ENCODE measurements around the gene SRXN1. TPM values are rescaled to one million over a fixed set of nuclear protein-coding genes. Genes with fewer than 3 reads are reported as not detected.

SRXN1 gene
- total RNA-seq, 4 donors from 2014 or later = 12.2 to 27.8 (median 15.3) TPM

DNA sequence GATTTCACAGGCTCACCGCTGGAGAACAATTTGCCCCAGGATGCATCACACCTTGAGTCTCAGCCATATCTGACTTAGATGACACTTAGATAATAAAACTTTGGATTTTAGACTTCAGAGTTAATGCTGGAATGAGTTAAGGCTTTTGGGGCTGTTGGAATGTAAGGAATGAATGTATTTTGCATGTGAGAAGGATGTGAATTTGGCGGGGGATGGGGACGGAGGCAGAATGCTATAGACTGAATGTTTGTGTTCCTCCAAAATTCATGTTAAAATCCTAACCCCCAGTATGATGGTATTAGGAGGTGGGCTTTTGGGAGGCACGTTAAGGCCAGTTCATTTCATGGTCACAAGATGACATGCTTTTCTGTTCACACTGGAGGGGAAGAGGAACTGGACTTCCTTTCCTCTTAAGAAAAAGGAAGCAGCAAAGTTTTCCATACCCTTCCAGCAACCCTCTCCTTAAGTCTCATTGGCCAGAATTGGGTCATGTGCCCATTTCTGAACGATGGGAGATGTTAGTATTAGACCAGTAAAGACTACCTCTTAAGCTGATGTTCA is 5.8 kb upstream of the SRXN1 start:
- no peak overlapping the region for H3K4me3 ChIP-seq (ENCODE audit: low read depth, poor library complexity, severe bottlenecking)
- intact Hi-C loops (cut with DNase I; ENCODE audit: low total_unique reads) = no loop called here
- TF ChIP-seq, protein P1, sequence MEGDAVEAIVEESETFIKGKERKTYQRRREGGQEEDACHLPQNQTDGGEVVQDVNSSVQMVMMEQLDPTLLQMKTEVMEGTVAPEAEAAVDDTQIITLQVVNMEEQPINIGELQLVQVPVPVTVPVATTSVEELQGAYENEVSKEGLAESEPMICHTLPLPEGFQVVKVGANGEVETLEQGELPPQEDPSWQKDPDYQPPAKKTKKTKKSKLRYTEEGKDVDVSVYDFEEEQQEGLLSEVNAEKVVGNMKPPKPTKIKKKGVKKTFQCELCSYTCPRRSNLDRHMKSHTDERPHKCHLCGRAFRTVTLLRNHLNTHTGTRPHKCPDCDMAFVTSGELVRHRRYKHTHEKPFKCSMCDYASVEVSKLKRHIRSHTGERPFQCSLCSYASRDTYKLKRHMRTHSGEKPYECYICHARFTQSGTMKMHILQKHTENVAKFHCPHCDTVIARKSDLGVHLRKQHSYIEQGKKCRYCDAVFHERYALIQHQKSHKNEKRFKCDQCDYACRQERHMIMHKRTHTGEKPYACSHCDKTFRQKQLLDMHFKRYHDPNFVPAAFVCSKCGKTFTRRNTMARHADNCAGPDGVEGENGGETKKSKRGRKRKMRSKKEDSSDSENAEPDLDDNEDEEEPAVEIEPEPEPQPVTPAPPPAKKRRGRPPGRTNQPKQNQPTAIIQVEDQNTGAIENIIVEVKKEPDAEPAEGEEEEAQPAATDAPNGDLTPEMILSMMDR (IDR thresholded peaks at IDR 0.05) = no peak
- WGBS, 2 donors = 22 to 28% methylated on average over 5 of the region's 5 CpGs
- DNase-seq (ENCODE audit: low spot score in 2 of 2) = no peak

DNA sequence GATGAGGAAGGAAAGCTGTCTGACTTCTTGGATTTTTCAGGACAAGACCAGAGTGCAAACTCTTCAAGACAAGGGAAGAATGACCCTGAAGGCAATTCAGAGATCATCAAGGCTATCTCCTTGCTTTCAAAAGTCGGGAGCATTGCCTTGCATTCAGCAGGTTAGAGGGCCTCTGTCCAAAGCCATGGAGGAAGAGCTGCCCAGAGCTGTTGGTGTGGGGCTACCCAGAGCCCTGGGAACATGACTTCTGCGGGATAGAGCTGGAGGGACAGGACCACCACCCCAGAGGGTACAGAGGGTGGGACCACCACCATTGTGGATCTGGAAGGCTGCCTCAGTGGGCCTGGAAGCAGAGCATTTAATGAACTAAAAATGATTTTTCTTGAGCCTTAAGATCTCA is 5.2 kb upstream of the SRXN1 start:
- intact Hi-C loops (cut with DNase I; ENCODE audit: low total_unique reads) = no loop called here
- TF ChIP-seq POLR2A (IDR thresholded peaks at IDR 0.05) = no peak
- TF ChIP-seq, protein P1 (IDR thresholded peaks at IDR 0.05) = no peak
- no peak for DNase-seq (ENCODE audit: low spot score in 2 of 2)
- no peak overlapping the region for H3K4me3 ChIP-seq (ENCODE audit: low read depth, poor library complexity, severe bottlenecking)
- 24 to 30% methylated on average over 2 of the region's 2 CpGs for WGBS, 2 donors

DNA sequence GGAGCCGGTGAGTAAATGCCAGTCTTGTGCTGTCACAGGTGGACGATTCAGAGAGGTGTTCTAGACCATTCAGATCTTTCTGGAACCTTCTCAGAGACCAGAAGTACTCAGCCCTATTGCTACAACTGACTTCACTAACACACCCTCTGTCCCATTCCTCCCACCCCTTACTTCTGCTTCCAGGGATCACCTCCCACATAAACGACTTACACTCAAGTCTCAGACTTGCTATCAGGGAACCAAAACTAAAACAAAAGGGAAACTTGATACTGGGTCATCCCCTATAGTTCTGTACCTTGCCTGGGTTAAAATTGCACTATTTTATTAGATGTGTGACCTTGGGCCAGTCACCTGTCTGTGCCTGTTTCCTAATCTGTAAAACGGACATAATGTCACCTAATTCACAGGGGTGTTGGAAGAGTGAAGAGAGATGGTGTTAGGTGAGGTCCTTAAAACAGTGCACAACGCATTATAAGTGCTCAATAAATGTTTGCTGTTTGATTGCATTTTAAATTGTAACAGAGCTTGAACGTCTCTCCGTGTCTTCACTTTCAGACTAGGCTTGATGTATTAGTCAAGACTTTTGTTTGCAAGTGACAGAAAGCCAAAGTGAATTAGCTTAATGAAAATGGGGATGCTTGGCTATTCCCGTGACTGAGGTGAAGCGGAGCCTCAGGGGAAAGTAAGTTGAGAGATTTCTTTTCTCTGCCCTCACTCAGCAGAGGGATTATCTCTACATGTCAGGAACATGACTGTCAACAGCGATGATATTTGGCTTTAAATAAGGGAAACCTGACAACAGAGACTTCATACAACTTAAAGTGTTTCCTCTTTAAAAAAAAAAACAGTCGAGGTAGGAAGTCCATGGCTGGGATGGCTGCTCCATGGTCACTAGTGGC is 3.0 kb upstream of the SRXN1 start:
- no peak overlapping the region for H3K4me3 ChIP-seq (ENCODE audit: low read depth, poor library complexity, severe bottlenecking)
- intact Hi-C loops (cut with DNase I; ENCODE audit: low total_unique reads) = no loop called here
- TF ChIP-seq POLR2A (IDR thresholded peaks at IDR 0.05) = no peak
- TF ChIP-seq, protein P1 (IDR thresholded peaks at IDR 0.05) = no peak

DNA sequence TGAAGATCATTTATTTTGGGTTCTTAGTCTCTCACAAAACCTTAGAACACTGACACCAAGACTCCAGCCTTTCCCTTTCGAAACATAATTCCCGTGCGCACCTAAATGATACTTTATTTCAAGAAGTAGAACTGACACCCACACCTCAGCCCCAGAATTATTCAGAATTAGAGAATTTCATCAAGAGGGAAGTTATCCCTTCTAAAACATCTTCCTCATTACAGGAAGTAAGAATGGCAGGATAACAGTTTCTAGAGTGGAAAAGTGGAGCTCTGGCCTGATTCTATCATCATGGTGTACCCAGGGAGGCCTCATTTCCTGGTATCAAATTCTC is 1.4 kb upstream of the SRXN1 start:
- DNase-seq (ENCODE audit: low spot score in 2 of 2) = no peak
- intact Hi-C loops (cut with DNase I; ENCODE audit: low total_unique reads) = no loop called here
- TF ChIP-seq, protein P1 (IDR thresholded peaks at IDR 0.05) = no peak
- TF ChIP-seq POLR2A (IDR thresholded peaks at IDR 0.05) = no peak
- 91 to 94% methylated on average over 3 of the region's 3 CpGs for WGBS, 2 donors
- H3K4me3 ChIP-seq (ENCODE audit: low read depth, poor library complexity, severe bottlenecking) = no peak overlapping the region

More for the DNA sequence above, 3.0 kb upstream of the SRXN1 start:
- WGBS, 2 donors = 72 to 74% methylated on average over 11 of the region's 11 CpGs
- DNase-seq (ENCODE audit: low spot score in 2 of 2) = no peak

DNA sequence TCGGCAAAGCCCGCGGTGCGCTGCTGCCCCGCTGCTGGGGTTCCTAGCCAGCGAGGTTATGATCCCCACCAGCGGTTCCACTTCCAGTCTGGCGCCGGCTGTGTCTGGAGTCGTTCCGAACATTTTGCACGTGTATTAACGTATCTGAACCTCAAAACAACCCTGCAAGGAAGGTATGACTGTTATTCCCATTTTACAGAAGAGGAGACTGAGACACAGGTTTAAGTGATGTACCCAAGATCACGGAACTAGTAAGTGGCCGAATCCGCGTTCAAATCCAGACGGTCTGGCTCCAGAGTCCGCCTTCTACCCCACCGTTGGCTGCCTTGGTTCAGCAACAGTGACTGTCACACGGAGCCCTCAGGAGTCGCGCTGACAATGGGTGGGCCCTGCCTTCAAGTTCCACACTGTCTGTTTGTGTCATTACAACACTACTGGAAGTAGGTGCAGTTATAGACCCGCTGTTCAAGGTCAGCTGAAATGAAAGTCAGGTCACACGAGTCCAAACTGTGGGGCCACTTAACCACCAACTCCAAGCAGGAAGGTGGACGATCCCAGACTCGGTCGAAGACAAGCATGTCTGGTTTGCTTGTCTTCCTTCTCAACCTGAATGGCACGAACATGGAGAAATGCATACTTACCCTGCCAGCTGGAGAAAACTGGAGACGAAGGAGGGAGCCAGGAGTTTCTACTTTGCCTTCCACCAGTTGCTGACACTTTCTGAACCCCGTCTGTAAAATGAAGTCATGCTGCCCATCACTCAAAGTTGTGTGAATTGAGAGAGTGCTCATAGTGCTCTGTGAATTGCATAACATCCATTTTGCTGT is 803 bp upstream of the SRXN1 start:
- 23 to 26% methylated on average over 26 to 30 of the region's 31 CpGs for WGBS, 2 donors
- H3K4me3 ChIP-seq (ENCODE audit: low read depth, poor library complexity, severe bottlenecking) = peak overlapping the region; percentile 3
- intact Hi-C loops (cut with DNase I; ENCODE audit: low total_unique reads) = no loop called here
- no peak for DNase-seq (ENCODE audit: low spot score in 2 of 2)
- TF ChIP-seq, protein P1 (IDR thresholded peaks at IDR 0.05) = no peak
- TF ChIP-seq POLR2A (IDR thresholded peaks at IDR 0.05) = no peak
